IMR-90 (cell line): ENCODE results near the gene YPEL3. TPM values are rescaled to one million over a fixed set of nuclear protein-coding genes. Genes with fewer than 3 reads are reported as not detected.

Experiments
- ATAC-seq: fragments of 200-7000 bp; cut with Tn5 transposase; 2 replicates; pipeline ENCODE4 v1.9.1; 2020; ENCODE audit warnings: low read depth, mild to moderate bottlenecking, moderate library complexity
- BruUV-seq: library from RNA; stranded (reverse); fragments of 400-500 nt; replicated peaks from 2 replicates; lab custom pipeline; 2021; lab: Mats Ljungman, UMichigan
- CTCF ChIA-PET: fragments of 300-600 bp; formaldehyde crosslinking; extraction: SDS; loops from one replicate; lab custom pipeline; 2021; ENCODE audit warnings: antibody characterized with exemption; lab: Yijun Ruan, JAX
- POLR2A ChIA-PET: fragments of 300-600 bp; sonication (Branson Sonifier 250); formaldehyde crosslinking; loops from one replicate; lab custom pipeline; 2022; ENCODE audit warnings: antibody characterized with exemption; ENCODE audit not compliant: unreplicated experiment; lab: Charles Lee
- DNase-seq: peaks from one replicate; pipeline ENCODE4 v3.0.0; 2013
- H2AFZ ChIP-seq: replicated peaks from 2 replicates; pipeline ENCODE3; 2013; ENCODE audit warnings: low read length, mild to moderate bottlenecking; ENCODE audit not compliant: poor library complexity
- H2AK5ac ChIP-seq: 2 replicates; pipeline ENCODE4 v1.6.1; 2013; ENCODE audit warnings: low read depth, low read length, inconsistent platforms
- H2AK9ac ChIP-seq: replicated peaks from 2 replicates; pipeline ENCODE3; 2013; ENCODE audit warnings: mild to moderate bottlenecking, low read depth, low read length, moderate library complexity; ENCODE audit not compliant: poor library complexity
- H2BK120ac ChIP-seq: 2 replicates; pipeline ENCODE4 v1.6.1; 2013; ENCODE audit warnings: low read depth, low read length, inconsistent platforms
- H2BK15ac ChIP-seq: 3 replicates; pipeline ENCODE4 v1.6.1; 2013; ENCODE audit warnings: low read depth, low read length, inconsistent platforms
- H2BK20ac ChIP-seq: 2 replicates; pipeline ENCODE4 v1.6.1; 2013; ENCODE audit warnings: low read depth, mild to moderate bottlenecking, inconsistent platforms, low read length, moderate library complexity
- H2BK5ac ChIP-seq: 2 replicates; pipeline ENCODE4 v1.6.1; 2013; ENCODE audit warnings: mild to moderate bottlenecking, low read depth, low read length, inconsistent platforms; ENCODE audit not compliant: poor library complexity, severe bottlenecking
- H3K14ac ChIP-seq: replicated peaks from 2 replicates; pipeline ENCODE4 v1.6.1; 2013; ENCODE audit warnings: low read depth, low read length, inconsistent platforms
- H3K18ac ChIP-seq: 2 replicates; pipeline ENCODE4 v1.6.1; 2013; ENCODE audit warnings: low read depth, low read length, control low read depth
- H3K23ac ChIP-seq: 2 replicates; pipeline ENCODE4 v1.6.1; 2013; ENCODE audit warnings: low read depth, low read length, inconsistent platforms
- H3K27ac ChIP-seq: 2 replicates; pipeline ENCODE4 v1.5.1; 2013; ENCODE audit warnings: mild to moderate bottlenecking, control low read depth, low read length; ENCODE audit not compliant: insufficient read depth
- H3K27me3 ChIP-seq: 2 replicates; pipeline ENCODE4 v1.6.1; 2013; ENCODE audit warnings: low read length; ENCODE audit not compliant: control insufficient read depth, insufficient read depth
- H3K36me3 ChIP-seq: 2 replicates; pipeline ENCODE4 v1.6.1; 2013; ENCODE audit warnings: low read length, mixed read lengths; ENCODE audit not compliant: control insufficient read depth, insufficient read depth
- H3K4ac ChIP-seq: 2 replicates; pipeline ENCODE4 v1.6.1; 2013; ENCODE audit warnings: low read depth, low read length, inconsistent platforms
- H3K4me1 ChIP-seq: 2 replicates; pipeline ENCODE4 v1.6.1; 2013; ENCODE audit warnings: low read length, mixed read lengths; ENCODE audit not compliant: control insufficient read depth, insufficient read depth
- H3K4me2 ChIP-seq: 2 replicates; pipeline ENCODE4 v1.6.1; 2013; ENCODE audit warnings: low read depth, mild to moderate bottlenecking, control low read depth, low read length, moderate library complexity
- H3K4me3 ChIP-seq: 2 replicates; pipeline ENCODE4 v1.5.1; 2013; ENCODE audit warnings: low read depth, mild to moderate bottlenecking, control low read depth, low read length, moderate library complexity; ENCODE audit not compliant: insufficient read depth
- H3K56ac ChIP-seq: 2 replicates; pipeline ENCODE4 v1.6.1; 2013; ENCODE audit warnings: low read length, inconsistent platforms; ENCODE audit not compliant: insufficient read depth; ENCODE audit errors: extremely low read depth
- H3K79me1 ChIP-seq, 2 experiments: 2 replicates each; pipeline ENCODE4 v1.6.1; 2013; ENCODE audit warnings: low read length in 2 of 2, inconsistent platforms in 1 of 2, low read depth in 1 of 2
- H3K9ac ChIP-seq: 2 replicates; pipeline ENCODE4 v1.6.1; 2013; ENCODE audit warnings: low read depth, low read length, control low read depth
- H3K9me1 ChIP-seq: 2 replicates; pipeline ENCODE4 v1.6.1; 2013; ENCODE audit warnings: low read length, inconsistent platforms; ENCODE audit not compliant: insufficient read depth
- H3K9me3 ChIP-seq: 2 replicates; pipeline ENCODE4 v1.6.1; 2013; ENCODE audit warnings: low read length; ENCODE audit not compliant: control insufficient read depth, insufficient read depth
- H4K20me1 ChIP-seq: 2 replicates; pipeline ENCODE4 v1.6.1; 2013; ENCODE audit warnings: low read length, inconsistent platforms; ENCODE audit not compliant: insufficient read depth
- H4K5ac ChIP-seq: 2 replicates; pipeline ENCODE4 v1.6.1; 2013; ENCODE audit warnings: mild to moderate bottlenecking, low read depth, low read length, control low read depth
- H4K8ac ChIP-seq, 2 experiments: 2 replicates each; pipeline ENCODE4 v1.6.1; 2013; ENCODE audit warnings: low read depth in 2 of 2, low read length in 2 of 2, control low read depth in 1 of 2, inconsistent platforms in 1 of 2
- H4K91ac ChIP-seq: 2 replicates; pipeline ENCODE4 v1.6.1; 2013; ENCODE audit warnings: low read depth, low read length, inconsistent platforms; ENCODE audit not compliant: insufficient read depth
- BHLHE40 ChIP-seq: fragments of 150-350 bp; IDR thresholded peaks from 2 replicates; pipeline ENCODE4 v1.6.1; 2016; ENCODE audit warnings: mild to moderate bottlenecking, low read depth, low read length
- MAFK ChIP-seq: IDR thresholded peaks from 2 replicates; pipeline ENCODE4 v1.6.1; 2012; ENCODE audit warnings: low read depth, low read length, improper control_type of control experiment
- WGBS, 2 experiments: methylation state at CpG; one replicate each; pipeline versions ENCODE4 v1.1.5 to v1.1.7; 2013; ENCODE audit warnings: missing lambda C conversion rate in 2 of 2; ENCODE audit not compliant: insufficient read length in 1 of 2; ENCODE audit errors: extremely low coverage in 2 of 2; 5-methylcytosine and 5-hydroxymethylcytosine counted together
- dilution Hi-C: fragments of 300-500 bp; cut with HindIII; formaldehyde crosslinking; loops from one replicate; pipeline ENCODE4 v1.14.3; 2018; ENCODE audit warnings: low sequenced_read_pairs; ENCODE audit not compliant: unreplicated experiment
- in situ Hi-C: fragments of 300-500 bp; cut with MboI; formaldehyde crosslinking; loops from 3 replicates; pipeline ENCODE4 v1.14.3; 2019; ENCODE audit warnings: low sequenced_read_pairs, inconsistent platforms, mixed read lengths
- intact Hi-C: fragments of 100-400 bp; cut with micrococcal nuclease; formaldehyde crosslinking; loops from 2 replicates; pipeline ENCODE4 v1.10.0; 2022
- polyA plus RNA-seq, 3 experiments: library from polyadenylated mRNA; depleted of rRNA; stranded (reverse); fragments of >200 nt; gene quantifications; 2 replicates each; pipeline ENCODE4 v1.2.3, GENCODE V29; 2012; ENCODE audit warnings: low replicate concordance in 1 of 3
- total RNA-seq: library from RNA; depleted of rRNA; stranded (reverse); fragments of >200 nt; gene quantifications from 2 replicates; pipeline ENCODE4 v1.2.3, GENCODE V29; 2012

Gene YPEL3
- total and polyA plus RNA-seq, 2 of the 4 experiments (the other 2 are of a cell fraction): 1.1 to 25.6 TPM

DNA sequence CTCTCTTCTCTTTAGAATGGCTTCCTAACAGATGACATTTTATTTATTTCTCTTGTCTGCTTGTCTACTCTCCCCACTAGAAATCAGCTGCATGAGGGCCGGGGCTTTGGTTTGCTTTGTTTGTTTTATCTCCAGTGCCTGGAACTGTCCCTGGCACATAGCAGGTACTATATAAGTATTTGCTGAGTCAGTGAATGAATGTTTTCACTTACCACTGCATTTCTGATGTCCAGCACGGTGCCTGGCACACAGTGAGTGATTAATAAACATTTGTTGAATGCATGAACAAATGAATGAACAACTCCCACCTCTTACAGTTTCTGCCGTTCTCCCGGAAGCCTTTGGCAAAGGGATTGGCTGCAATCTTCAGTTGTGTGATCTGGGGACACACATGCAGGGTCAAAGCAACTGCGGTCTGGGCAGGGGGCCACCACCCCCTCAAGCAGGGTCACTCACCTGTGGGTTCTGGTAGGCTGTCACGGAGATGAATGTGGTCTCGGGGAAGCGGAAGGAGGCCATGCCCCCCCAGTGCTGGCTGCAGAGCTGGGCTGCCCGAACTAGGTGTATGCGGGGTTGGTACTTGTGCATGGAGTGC lies 7.7 kb downstream of the YPEL3 start:
- no peak overlapping the region for H3K4ac ChIP-seq
- dilution Hi-C loops (no loop called here), in situ Hi-C loops (no loop called here), intact Hi-C loops (no loop called here)
- H3K14ac ChIP-seq: no peak overlapping the region
- WGBS, 2 experiments: no CpG with 5 or more reads among the region's 10 CpGs
- no peak overlapping the region for H3K9ac ChIP-seq
- DNase-seq (no peak), ATAC-seq (no peak)
- H3K23ac ChIP-seq: no peak overlapping the region
- no peak overlapping the region for H3K18ac ChIP-seq
- no peaks in the 10 kb centered on the region for H3K9me3 ChIP-seq
- H4K20me1 ChIP-seq: peaks cover 12% of the 10 kb centered on the region
- peaks cover 3% of the 10 kb centered on the region; the same call in 1 of the 2 replicates for H3K4me1 ChIP-seq
- no peak overlapping the region for H4K8ac ChIP-seq
- no peak overlapping the region for H3K4me3 ChIP-seq
- ChIA-PET POLR2A (no interaction called here), CTCF (no interaction called here)
- H4K91ac ChIP-seq: no peak overlapping the region
- H3K36me3 ChIP-seq: peaks cover 27% of the 10 kb centered on the region
- H3K27me3 ChIP-seq: no peaks in the 10 kb centered on the region
- H2BK20ac ChIP-seq: no peak overlapping the region
- no peak overlapping the region for H2BK15ac ChIP-seq
- no peak overlapping the region for H3K4me2 ChIP-seq
- peaks cover 0 to 6% of the 10 kb centered on the region in 2 experiments; a peak in 2 of 4 replicates for H3K79me1 ChIP-seq
- no peaks in the 10 kb centered on the region for H3K9me1 ChIP-seq
- peak; percentile 89 for TF ChIP-seq MAFK
- no peak for TF ChIP-seq BHLHE40
- no peak overlapping the region for H2AK9ac ChIP-seq
- no TSS peak for BruUV-seq
- H2AK5ac ChIP-seq: no peak overlapping the region
- H2BK120ac ChIP-seq: no peak overlapping the region
- peak overlapping the region; percentile 46 for H2AFZ ChIP-seq
- no peak overlapping the region for H3K27ac ChIP-seq
- H3K56ac ChIP-seq: no peak overlapping the region
- no peak overlapping the region for H4K5ac ChIP-seq
- no peak overlapping the region for H2BK5ac ChIP-seq
